Measurements from ENCODE around the gene DPP10.
"Not testable (repeated sequence)": the region's sequence is repeated elsewhere in the genome, so short reads cannot be mapped to it uniquely, and the experiment has no call there.

DPP10 gene

DNA sequence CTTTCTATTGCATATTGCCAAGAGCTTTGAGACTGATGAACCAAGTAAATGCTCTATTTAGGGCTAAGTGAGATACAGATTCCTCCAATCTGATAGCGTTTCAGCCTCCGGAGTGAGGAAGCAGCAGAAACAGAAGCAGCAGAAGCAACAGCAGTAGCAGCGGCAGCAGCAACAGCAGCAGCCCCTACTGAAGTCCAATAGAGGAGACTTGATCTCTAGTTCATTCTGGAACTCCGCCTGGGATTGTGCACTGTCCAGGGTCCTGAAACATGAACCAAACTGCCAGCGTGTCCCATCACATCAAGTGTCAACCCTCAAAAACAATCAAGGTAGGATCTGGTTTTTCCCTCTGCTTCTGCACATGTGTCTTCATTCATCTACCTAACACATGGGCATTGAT lies at the start of gene DPP10:
DPP10 (plus strand) TSS at position 132 of the 400 bp plus-strand sequence.
- peak; percentile 5 for DNase-seq (ENCODE audit: low spot score)

- DNase-seq (ENCODE audit: low spot score) = no peak
These were observed 41.6 kb upstream of the DPP10 start for GRCh38 chr2:114400890-114401289.

DNA sequence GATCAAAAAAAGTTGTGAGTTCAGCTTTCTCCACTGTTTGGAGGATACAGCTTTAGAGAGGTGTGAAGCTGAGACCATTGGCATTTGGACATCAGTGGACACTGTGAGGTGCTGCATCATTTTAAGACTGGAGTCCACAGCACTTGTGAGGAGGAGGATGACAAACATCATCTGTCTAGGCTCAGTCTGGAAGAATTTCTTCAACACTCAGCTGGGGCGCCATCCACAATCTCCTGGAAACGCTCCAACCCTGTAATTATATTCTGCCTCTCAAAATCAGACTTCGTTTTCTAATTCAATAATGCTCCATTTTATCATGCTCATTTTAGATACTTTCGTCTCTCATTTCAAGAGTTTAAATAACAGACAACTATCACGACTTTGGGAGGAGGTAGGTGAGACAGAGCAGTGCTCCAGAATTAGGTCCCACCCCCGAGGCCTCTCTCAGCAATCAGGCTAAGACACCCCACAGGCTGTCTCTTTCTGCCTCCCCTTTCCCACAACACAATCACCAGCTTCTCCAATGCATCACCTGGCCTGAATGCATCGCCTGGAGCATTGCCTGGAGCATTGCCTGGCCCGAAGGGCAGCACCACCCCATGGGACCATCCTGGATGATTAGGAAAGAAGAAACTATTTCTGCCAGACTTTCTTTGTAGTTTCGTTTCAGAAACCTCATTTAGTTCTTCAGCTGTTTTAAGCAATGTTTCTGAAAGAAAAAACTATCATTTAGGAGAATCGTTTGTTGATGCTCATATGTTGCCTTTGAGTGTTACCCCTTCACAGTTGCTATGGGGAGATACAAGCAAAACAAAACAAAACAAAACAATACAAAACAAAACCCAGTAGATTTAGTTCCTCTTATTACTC lies 37.0 kb upstream of the DPP10 start:
- DNase-seq (ENCODE audit: low spot score) = no peak

DNA sequence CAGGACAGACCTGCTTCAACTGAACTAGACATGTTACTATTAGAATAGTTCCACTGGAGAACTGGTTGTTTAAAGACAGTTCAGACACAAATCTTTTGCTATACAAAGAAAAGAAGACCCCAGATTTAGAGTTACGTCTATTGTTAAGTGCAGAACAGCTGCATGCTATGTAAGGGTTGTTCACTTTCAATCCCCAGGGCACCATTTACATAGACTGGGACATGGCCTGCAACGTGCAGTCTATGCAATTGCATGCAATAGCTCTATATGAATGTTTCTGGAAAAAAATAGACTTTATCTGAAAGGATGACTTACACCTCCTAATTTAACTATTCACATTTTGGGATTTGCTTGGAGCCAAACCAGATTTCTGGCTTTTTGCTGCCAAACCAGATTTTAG lies 36.1 kb upstream of the DPP10 start:
- DNase-seq (ENCODE audit: low spot score) = no peak

DNA sequence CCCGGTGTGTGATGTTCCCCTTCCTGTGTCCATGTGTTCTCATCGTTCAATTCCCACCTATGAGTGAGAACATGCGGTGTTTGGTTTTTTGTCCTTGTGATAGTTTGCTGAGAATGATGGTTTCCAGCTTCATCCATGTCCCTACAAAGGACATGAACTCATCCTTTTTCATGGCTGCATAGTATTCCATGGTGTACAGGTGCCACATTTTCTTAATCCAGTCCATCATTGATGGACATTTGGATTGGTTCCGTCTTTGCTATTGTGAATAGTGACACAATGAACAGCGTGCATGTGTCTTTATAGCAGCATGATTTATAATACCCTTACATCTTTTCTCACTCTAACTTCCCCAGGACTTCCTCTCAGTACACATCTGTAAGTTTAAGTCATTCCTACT lies 35.1 kb upstream of the DPP10 start:
- DNase-seq (ENCODE audit: low spot score) = not testable (repeated sequence)

DNA sequence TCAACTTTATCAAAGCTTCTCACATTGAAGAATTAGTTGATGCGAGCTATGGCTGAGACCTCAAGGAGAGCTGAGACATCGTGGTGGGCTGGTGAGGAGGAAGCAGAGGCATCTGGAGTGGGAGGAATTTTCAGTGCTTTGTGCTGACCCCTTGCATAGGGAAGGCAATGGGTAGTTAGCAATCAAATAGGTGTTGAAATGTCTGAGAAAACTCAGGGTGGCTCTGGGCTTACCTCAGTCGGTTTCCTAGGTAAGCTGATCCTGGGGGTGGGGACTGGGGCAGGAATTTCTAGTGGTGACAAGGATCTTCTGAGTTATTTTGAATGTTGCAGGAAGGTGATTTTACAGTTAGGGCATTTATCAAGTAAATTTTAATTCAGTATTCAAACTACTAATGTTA lies 20.7 kb upstream of the DPP10 start:
- no peak for DNase-seq (ENCODE audit: low spot score)

GRCh38 chr2:114424699-114425098 lies 17.7 kb upstream of the DPP10 start:
- DNase-seq (ENCODE audit: low spot score) = no peak

DNA sequence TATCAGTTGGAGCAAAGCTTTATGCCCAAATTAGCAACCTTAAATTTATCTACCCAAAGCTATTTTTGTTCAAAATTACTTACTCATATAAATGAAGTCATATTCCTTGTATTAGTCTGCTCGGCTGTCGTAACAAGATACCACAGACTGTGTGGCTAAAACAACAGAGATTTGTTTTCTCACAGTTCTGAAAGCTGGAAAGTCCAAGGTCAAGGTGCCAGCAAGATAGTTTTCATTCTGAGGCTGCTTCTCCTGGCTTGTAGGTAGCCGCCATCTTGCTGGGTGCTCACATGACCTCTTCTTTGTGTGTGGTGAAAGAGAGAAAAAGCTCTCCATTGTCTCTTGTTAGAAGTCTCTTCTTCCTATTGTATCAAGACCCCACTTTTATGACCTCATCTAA lies 15.7 kb upstream of the DPP10 start:
- no peak for DNase-seq (ENCODE audit: low spot score)

- DNase-seq (ENCODE audit: low spot score) = no peak
These were observed 6.1 kb upstream of the DPP10 start for GRCh38 chr2:114436329-114436728.

DNA sequence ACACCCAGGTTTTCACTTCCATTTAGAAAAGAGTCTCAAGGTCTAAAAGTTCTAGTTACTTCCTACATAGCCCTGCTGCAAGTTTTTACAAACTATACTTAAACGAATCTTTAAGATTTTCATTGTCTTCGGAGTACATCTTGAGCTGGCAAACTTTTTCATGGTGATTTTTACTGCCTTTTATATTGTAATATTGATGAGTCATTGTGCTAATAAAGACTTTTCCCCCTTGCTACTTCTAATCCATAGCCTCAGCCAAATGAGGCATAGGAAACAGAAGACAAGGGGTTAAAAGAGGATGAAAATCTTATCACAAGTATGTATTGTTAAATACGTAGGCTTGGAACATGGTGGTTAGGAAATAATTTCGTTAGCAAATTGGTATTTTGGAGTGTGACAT lies 4.1 kb downstream of the DPP10 start:
- no peak for DNase-seq (ENCODE audit: low spot score)

DNA sequence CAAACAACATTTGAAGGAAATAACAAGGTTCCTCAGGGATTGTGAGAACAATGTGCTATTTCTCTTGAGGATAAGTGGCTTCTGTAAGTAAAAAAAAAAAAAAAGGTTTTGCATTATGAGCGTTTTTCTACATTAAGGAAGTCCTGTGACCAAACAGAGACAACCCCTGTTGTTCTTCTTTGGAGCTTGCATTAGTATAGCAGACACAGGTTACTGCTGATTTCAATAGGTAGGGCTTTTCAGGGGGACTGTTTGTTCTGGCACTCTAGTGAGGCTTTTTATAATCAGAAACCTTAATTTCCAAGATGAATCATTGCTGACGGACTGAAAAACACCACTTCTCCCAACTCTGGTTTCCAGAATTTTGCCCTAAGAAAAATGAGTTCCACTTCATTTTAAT lies 8.2 kb downstream of the DPP10 start:
- no peak for DNase-seq (ENCODE audit: low spot score)

DNA sequence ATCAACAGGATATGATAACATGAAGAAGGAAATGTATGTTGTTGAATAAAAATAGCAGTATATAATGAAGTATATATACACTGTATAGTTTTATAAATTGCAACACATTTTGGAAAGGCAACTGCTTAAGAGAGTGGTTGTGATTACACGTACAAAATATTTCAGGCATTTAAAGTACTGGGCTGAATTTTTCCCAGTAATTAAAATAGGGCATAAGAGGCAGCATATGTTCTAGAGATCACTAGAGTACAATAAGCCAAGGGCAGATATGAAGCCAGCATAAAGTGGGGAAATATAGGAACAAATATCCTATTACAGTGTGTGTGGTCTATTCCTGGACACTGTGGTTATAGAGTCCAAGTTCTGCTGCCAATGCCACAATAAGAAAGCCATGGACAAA lies 14.1 kb downstream of the DPP10 start:
- no peak for DNase-seq (ENCODE audit: low spot score)

- DNase-seq (ENCODE audit: low spot score) = no peak
These were observed 15.5 kb downstream of the DPP10 start for GRCh38 chr2:114457956-114458355.

DNA sequence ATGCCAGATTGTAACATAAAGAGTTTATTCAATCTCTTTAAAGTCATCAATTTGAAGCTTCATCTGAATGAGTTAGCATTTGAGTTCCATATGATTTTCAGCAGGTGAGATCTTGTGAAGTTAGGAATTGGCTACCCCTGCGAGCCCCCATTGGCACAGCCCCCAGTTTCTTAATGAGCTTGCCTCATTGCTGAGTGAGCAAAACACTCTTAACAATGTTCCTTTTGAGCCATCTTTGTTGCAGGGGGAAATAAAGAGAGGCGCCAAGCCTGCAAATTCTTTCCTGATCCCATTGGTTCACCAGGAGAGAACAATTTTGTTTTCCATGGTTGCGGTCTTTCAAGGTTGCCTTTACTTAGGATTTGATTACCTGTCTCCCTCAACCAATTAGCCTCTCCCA lies 18.7 kb downstream of the DPP10 start:
- DNase-seq (ENCODE audit: low spot score) = no peak

GRCh38 chr2:114464961-114465706 lies 22.7 kb downstream of the DPP10 start:
- no peak for DNase-seq (ENCODE audit: low spot score)

DNA sequence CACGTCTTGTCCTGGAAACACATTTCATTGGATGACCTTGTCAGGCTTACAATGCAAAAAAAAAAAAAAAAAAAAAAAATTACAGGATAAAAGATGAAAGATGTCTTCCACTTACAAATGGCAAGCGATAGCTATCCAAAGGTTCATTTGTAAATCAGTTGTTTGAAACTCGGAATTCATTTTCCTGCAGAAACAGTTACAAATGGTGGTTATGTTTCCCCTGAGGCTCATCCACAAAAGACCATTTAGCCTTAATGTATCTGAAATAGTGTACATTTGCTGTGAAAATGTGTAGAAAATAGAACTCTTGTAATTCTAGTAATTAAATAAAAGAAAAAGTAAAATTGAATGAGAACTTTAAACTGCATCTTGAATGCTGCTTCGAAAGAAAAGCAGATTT lies 25.9 kb downstream of the DPP10 start:
- no peak for DNase-seq (ENCODE audit: low spot score)

DNA sequence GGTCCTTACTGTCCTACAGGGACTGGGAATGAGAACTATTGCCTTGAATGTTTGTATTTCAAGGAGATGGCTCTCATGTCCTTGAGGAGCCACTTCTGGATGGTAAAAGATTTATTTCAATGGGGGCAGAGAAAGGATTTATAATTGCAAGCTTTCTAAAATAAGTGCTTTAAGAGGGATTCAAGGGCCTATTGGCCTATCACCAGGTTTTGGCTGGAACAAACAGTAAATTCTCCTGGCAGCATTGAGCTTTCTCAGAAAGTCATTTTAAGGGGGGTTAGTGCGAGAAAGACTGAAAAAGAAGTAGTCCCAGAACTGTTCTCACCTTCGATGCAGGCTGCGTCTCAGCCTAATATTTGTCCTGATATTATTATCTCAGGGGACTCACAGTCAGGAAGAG lies 29.8 kb downstream of the DPP10 start:
- DNase-seq (ENCODE audit: low spot score) = no peak

DNA sequence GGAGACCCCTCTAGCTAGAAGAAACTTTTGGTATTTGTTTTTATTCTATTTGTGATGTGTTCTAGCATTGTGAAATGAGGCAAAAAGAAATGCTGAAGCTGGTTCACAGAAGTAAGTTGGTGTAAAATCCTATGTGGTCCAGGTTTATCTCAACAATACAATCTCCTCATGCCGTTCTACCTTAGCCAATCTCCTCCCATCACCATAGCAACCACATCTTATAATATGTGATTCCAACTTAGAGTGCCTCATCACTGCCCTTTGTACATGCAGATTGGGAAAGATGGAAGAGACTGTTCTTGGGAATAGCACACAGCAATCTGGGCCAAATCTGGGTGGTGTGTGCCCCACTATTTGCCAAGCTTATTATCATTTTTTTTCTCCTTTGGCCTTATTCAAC lies 30.3 kb downstream of the DPP10 start:
- no peak for DNase-seq (ENCODE audit: low spot score)

GRCh38 chr2:114488841-114489530 lies 46.5 kb downstream of the DPP10 start:
- no peak for DNase-seq (ENCODE audit: low spot score)

GRCh38 chr2:114495046-114495445 lies 52.6 kb downstream of the DPP10 start:
- DNase-seq (ENCODE audit: low spot score) = no peak

DNA sequence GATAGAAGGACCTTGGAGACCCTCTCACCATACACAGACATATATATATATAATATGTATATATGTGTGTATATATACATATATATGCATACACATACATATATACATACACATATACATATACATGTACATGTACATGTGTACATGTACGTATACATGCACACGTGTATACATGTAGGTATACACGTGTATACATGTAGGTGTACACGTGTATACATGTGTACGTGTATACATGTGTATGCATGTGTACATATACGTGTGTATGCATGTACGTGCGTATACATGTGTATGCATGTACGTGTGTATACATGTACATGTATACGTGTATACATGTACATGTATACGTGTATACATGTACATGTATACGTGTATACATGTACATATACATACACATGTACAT lies 54.5 kb downstream of the DPP10 start:
- no peak for DNase-seq (ENCODE audit: low spot score)

DNA sequence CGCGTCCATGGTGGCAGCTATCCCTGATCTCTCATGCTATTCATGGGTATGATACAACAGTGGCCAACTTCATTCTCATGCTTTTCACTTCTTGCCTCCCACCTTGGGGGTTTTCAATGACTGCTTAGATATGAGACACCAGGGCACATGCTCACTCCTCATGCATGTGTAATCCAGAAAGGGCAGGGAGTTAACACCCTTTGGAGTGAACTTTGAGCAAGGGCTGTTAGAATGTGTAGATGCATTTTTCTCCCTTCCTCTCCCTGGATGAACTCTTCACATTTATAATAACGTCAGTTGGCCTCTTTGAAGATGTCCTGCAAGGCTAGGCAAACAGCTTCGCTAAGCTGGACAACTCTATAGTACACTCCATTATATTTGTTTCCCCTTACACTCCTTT lies 56.7 kb downstream of the DPP10 start:
- DNase-seq (ENCODE audit: low spot score) = no peak

GRCh38 chr2:114507744-114508143 lies 65.3 kb downstream of the DPP10 start:
- no peak for DNase-seq (ENCODE audit: low spot score)

Data from GM03348 (cell line).